ENCODE data around the gene CNTD1. TPM values are rescaled to one million over a fixed set of nuclear protein-coding genes. Genes with fewer than 3 reads are reported as not detected.

Gene CNTD1
- total RNA-seq, 2 experiments from 2014 or later: 0.06 TPM; not detected in 1

GRCh38 chr17:42750739-42751344 is 47.8 kb upstream of the CNTD1 start:
- Histone ChIP-seq H3K4me3 (ENCODE audit: low read depth, low read length, poor library complexity, severe bottlenecking) (no peak overlapping the region), H3K79me2 (ENCODE audit: insufficient read depth, low read depth, low read length) (no peaks in the 10 kb centered on the region), H2AFZ (ENCODE audit: low read length) (no peak overlapping the region), H4K20me1 (ENCODE audit: insufficient read depth, low read length) (no peaks in the 10 kb centered on the region), H3K9me2 (ENCODE audit: insufficient read depth, low read length) (no peaks in the 10 kb centered on the region), H3K36me3 (ENCODE audit: insufficient read depth, low read length) (no peaks in the 10 kb centered on the region), H3K4me2 (ENCODE audit: low read length) (no peak overlapping the region), H3K27ac (ENCODE audit: low read depth, low read length, poor library complexity, severe bottlenecking) (no peak overlapping the region), H3K4me1 (ENCODE audit: insufficient read depth, low read length, poor library complexity, severe bottlenecking) (no peaks in the 10 kb centered on the region), H3K9me3 (ENCODE audit: low read length) (no peaks in the 10 kb centered on the region)
- no TSS peak for BruUV-seq (replicated peaks)
- TF ChIP-seq EZH2phosphoT487 (IDR thresholded peaks at IDR 0.05; ENCODE audit: borderline replicate concordance, low read depth, low read length): no peak
- no peak for TF ChIP-seq CTCF (conservative IDR thresholded peaks at IDR 0.05; ENCODE audit: low read length)
- DNase-seq (ENCODE audit: low spot score): no peak
- ChIA-PET POLR2A (interaction anchor here (1.2 kb wide), 1 partner anchor 11 kb away, joined by 3 read pairs; no protein-coding TSS in a partner anchor), CTCF (ENCODE audit: unreplicated experiment) (interaction anchor here (0.6 kb wide), 1 partner anchor 119 kb away, joined by 3 read pairs; no protein-coding TSS in a partner anchor)
- intact Hi-C loops (cut with micrococcal nuclease; ENCODE audit: unreplicated experiment): no loop called here

- no peaks in the 10 kb centered on the region for H3K36me3 ChIP-seq (ENCODE audit: insufficient read depth, low read length)
- no peak overlapping the region for H2AFZ ChIP-seq (ENCODE audit: low read length)
- no peaks in the 10 kb centered on the region for H3K79me2 ChIP-seq (ENCODE audit: insufficient read depth, low read depth, low read length)
- H3K4me3 ChIP-seq (ENCODE audit: low read depth, low read length, poor library complexity, severe bottlenecking): no peak overlapping the region
- no peaks in the 10 kb centered on the region for H3K4me1 ChIP-seq (ENCODE audit: insufficient read depth, low read length, poor library complexity, severe bottlenecking)
- no TSS peak for BruUV-seq (replicated peaks)
- TF ChIP-seq CTCF (conservative IDR thresholded peaks at IDR 0.05; ENCODE audit: low read length) (no peak), EZH2phosphoT487 (IDR thresholded peaks at IDR 0.05; ENCODE audit: borderline replicate concordance, low read depth, low read length) (no peak)
- POLR2A ChIA-PET: interaction anchor here (0.6 kb wide), 3 partner anchors 9 to 16 kb away, joined by 3 read pairs; no protein-coding TSS in a partner anchor
- intact Hi-C loops (cut with micrococcal nuclease; ENCODE audit: unreplicated experiment): no loop called here
- no peak for DNase-seq (ENCODE audit: low spot score)
- no peaks in the 10 kb centered on the region for H3K9me2 ChIP-seq (ENCODE audit: insufficient read depth, low read length)
- no peaks in the 10 kb centered on the region for H4K20me1 ChIP-seq (ENCODE audit: insufficient read depth, low read length)
- no peaks in the 10 kb centered on the region for H3K9me3 ChIP-seq (ENCODE audit: low read length)
- CTCF ChIA-PET (ENCODE audit: unreplicated experiment): no interaction called here
- no peak overlapping the region for H3K27ac ChIP-seq (ENCODE audit: low read depth, low read length, poor library complexity, severe bottlenecking)
- H3K4me2 ChIP-seq (ENCODE audit: low read length): no peak overlapping the region
Measured at GRCh38 chr17:42751628-42752027, 47.0 kb upstream of the CNTD1 start.

GRCh38 chr17:42754782-42755181 is 43.9 kb upstream of the CNTD1 start:
- H3K9me3 ChIP-seq (ENCODE audit: low read length): no peaks in the 10 kb centered on the region
- H4K20me1 ChIP-seq (ENCODE audit: insufficient read depth, low read length): no peaks in the 10 kb centered on the region
- intact Hi-C loops (cut with micrococcal nuclease; ENCODE audit: unreplicated experiment): no loop called here
- H3K4me2 ChIP-seq (ENCODE audit: low read length): no peak overlapping the region
- no peaks in the 10 kb centered on the region for H3K79me2 ChIP-seq (ENCODE audit: insufficient read depth, low read depth, low read length)
- H3K4me1 ChIP-seq (ENCODE audit: insufficient read depth, low read length, poor library complexity, severe bottlenecking): peaks cover under 1% of the 10 kb centered on the region
- H2AFZ ChIP-seq (ENCODE audit: low read length): no peak overlapping the region
- no peak overlapping the region for H3K4me3 ChIP-seq (ENCODE audit: low read depth, low read length, poor library complexity, severe bottlenecking)
- DNase-seq (ENCODE audit: low spot score): no peak
- ChIA-PET POLR2A (interaction anchor here (0.7 kb wide), 1 partner anchor 190 kb away, joined by 5 read pairs; no protein-coding TSS in a partner anchor), CTCF (ENCODE audit: unreplicated experiment) (no interaction called here)
- TF ChIP-seq EZH2phosphoT487 (IDR thresholded peaks at IDR 0.05; ENCODE audit: borderline replicate concordance, low read depth, low read length) (no peak), CTCF (conservative IDR thresholded peaks at IDR 0.05; ENCODE audit: low read length) (no peak)
- H3K36me3 ChIP-seq (ENCODE audit: insufficient read depth, low read length): no peaks in the 10 kb centered on the region
- H3K9me2 ChIP-seq (ENCODE audit: insufficient read depth, low read length): no peaks in the 10 kb centered on the region
- no TSS peak for BruUV-seq (replicated peaks)
- no peak overlapping the region for H3K27ac ChIP-seq (ENCODE audit: low read depth, low read length, poor library complexity, severe bottlenecking)

All from OCI-LY7 (cell line).